ENCODE results near the gene SFTPB.

DNA sequence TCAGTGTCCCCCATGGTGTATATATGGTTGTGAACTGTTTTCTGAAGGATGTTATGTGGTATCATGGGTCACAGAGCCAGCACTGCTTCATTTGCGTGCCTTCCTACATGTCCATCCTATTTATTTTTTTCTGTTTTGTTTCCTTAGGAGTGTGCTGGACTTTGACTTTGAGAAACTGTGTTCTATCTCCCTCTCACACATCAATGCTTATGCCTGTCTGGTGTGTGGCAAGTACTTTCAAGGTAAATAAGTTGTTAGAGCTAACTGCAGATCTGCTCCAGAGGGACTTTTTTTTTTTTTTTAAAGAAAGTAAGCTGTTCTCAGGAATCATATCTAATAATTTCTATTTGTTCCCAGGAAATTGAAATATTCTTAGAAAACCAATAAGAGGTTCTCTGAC, 46.7 kb downstream of the SFTPB start:
- no peak for TF ChIP-seq POLR2A (IDR thresholded peaks at IDR 0.05; ENCODE audit: low read depth, low read length)
- TF ChIP-seq TAF1 (IDR thresholded peaks at IDR 0.05; ENCODE audit: low read depth, low read length) = no peak
- TF ChIP-seq POLR2AphosphoS5 (IDR thresholded peaks at IDR 0.05; ENCODE audit: low read depth, low read length) = no peak
- TF ChIP-seq PAX5 (IDR thresholded peaks at IDR 0.05; ENCODE audit: insufficient read depth, low read length, severe bottlenecking) = no peak

Data from GM12891 (cell line).